GM12892 (cell line): ENCODE measurements around the gene MX1.

Experiments
- POLR2A ChIP-seq: IDR thresholded peaks from 2 replicates; pipeline ENCODE4 v1.6.1; 2011; ENCODE audit warnings: low read depth, low read length, control low read depth
- POLR2AphosphoS5 ChIP-seq: IDR thresholded peaks from 2 replicates; pipeline ENCODE4 v1.6.1; 2011; ENCODE audit warnings: low read depth, low read length, control low read depth
- TAF1 ChIP-seq: IDR thresholded peaks from 2 replicates; pipeline ENCODE4 v1.6.1; 2011; ENCODE audit warnings: low read depth, mild to moderate bottlenecking, control low read depth, low read length, borderline replicate concordance

GRCh38 chr21:41466024-41466820 is 40.2 kb downstream of the MX1 start:
- TF ChIP-seq POLR2A (no peak), TAF1 (no peak), POLR2AphosphoS5 (no peak)
